Measurements from ENCODE around the gene CELA1.

DNA sequence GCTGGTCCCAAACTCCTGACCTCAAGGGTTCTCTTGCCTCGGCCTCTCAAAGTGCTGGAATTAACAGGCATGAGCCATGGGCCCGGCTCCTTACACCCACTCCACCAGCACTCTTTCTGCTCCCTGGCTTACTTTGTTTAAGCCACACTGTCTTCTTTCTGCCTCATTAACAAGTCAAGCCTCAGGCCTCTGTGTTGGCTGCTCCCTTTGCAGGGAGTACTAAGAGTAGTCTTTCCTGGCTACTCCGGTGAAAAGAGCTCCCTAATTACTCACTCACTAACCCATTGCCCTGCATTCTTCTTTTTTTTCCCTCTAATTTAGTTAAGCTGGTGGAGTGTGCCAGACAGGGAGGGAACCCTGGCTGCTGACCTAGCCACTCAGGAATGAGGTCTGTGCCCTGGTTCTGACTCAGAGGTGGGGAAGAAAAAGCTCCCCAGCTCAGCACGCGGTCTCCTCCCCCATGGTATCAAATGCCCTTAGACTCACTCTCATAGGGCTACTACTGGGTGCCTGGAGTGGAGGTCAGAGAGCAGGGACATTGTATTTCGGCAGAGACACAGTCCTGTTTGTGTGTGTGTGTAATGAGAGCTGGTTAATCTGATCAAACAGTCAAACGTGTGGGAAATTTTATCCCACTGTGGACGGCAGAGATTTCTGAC lies 24.9 kb upstream of the CELA1 start:
- no peak for TF ChIP-seq YY1 (IDR thresholded peaks at IDR 0.05; ENCODE audit: insufficient read depth, insufficient read length)
- no peak for TF ChIP-seq SUZ12 (IDR thresholded peaks at IDR 0.05; ENCODE audit: extremely low read depth, insufficient read depth, insufficient read length)
- TF ChIP-seq ZNF274 (IDR thresholded peaks at IDR 0.05; ENCODE audit: low read depth, low read length) = no peak

Data from NT2/D1 (cell line).